NCI-H128 (cell line): ENCODE results near the gene ALS2.
"Not testable (repeated sequence)": the region's sequence is repeated elsewhere in the genome, so short reads cannot be mapped to it uniquely, and the experiment has no call there.

Source experiments
- DNase-seq: peaks from one replicate; lab custom pipeline; 2025; ENCODE audit not compliant: unreplicated experiment; lab: John Stamatoyannopoulos, UW

Gene ALS2

GRCh38 chr2:201794294-201794693 is 13.6 kb upstream of the ALS2 start:
- no peak for DNase-seq

GRCh38 chr2:201793631-201794030 is 12.9 kb upstream of the ALS2 start:
- no peak for DNase-seq

GRCh38 chr2:201790989-201791388 is 10.3 kb upstream of the ALS2 start:
- no peak for DNase-seq

GRCh38 chr2:201790291-201790690 is 9.6 kb upstream of the ALS2 start:
- DNase-seq = no peak

GRCh38 chr2:201789395-201789794 is 8.7 kb upstream of the ALS2 start:
- no peak for DNase-seq

- no peak for DNase-seq
Measured at GRCh38 chr2:201788371-201788770, 7.6 kb upstream of the ALS2 start.

GRCh38 chr2:201786471-201786870 is 5.7 kb upstream of the ALS2 start:
- DNase-seq = no peak

DNA sequence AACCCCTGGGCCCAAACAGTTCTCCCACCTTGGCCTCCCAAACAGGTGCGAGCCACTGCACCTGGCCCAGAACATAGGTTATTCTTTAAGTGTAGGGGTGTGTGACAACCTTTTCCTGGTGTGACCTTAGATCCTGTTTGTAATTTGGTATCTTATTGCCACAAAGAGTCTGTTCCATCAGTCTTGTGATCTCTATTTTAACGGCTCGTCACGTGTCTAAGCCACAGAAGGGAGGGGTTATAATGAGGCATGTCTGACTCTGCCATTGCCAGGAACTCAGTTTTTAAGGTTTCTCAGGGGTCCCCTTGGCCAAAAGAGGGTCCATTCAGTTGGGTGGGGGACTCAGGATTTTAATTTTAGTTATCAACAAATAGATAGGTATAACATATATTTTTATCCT is 4.4 kb upstream of the ALS2 start:
- no peak for DNase-seq

DNA sequence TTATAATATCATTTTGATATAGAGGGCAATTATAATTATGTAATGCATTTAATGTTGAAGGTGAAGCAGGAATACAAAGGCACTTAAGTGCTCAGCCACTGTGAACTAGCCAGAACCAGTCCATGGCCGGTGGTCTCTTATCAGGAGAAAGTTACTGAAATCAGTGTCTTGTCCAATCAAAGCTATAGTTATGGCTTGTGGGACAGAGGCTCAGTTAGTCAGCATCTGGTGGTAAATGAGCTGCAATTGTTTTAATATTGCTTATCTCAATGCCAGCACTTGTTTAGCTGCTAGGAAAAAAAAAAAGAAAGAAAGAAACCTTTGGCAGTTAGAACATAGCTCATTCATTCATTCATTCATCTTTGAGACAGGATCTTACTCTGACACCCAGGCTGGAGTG is 3.8 kb upstream of the ALS2 start:
- DNase-seq = no peak

DNA sequence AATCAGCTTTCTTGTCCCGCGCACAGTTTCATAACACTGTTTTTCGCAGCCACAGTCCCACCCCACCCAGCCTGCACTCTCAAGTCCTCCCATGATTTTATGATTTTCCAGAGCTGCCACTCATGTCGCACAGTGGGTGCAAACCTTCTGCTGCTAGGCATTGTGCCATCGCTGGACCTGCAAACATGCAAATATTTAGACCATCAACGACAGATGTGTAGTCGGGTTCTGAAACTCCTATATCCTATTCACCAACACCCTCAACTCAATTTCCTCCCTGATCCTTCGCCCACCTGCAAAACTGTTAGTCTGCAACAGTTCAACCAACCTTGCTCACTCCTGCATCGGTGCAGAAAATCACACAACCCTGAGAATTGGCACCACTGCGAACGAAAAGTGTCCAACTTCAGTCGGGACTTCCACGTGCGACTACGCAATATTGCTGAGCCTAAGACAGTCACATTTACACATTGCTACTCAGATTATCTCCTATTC is 871 bp upstream of the ALS2 start:
- DNase-seq = no peak

GRCh38 chr2:201779901-201780673 is 646 bp downstream of the ALS2 start:
- DNase-seq = no peak

- no peak for DNase-seq
Measured at GRCh38 chr2:201777869-201778268, 2.9 kb downstream of the ALS2 start.

GRCh38 chr2:201777043-201777442 is 3.7 kb downstream of the ALS2 start:
- no peak for DNase-seq

- DNase-seq = no peak
Measured at GRCh38 chr2:201775326-201775725, 5.4 kb downstream of the ALS2 start.

DNA sequence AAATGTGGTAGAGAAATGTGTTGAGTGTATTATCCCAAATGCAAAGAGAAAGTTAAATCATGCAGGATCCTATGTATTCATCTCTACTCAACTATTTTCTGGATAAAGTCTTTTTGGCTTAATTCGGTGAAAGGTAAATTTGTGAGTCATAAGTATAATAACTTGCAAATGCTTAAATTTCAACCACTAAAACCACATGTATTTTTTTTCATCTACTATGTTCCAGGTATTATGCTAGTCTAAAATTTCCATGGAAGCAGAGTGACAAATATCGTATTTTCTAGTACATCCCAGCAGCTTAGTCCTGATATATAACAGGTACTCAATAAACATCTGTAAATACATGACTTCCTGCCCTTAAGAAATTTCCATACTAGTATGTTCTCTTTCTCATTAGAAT is 6.2 kb downstream of the ALS2 start:
- DNase-seq = no peak

DNA sequence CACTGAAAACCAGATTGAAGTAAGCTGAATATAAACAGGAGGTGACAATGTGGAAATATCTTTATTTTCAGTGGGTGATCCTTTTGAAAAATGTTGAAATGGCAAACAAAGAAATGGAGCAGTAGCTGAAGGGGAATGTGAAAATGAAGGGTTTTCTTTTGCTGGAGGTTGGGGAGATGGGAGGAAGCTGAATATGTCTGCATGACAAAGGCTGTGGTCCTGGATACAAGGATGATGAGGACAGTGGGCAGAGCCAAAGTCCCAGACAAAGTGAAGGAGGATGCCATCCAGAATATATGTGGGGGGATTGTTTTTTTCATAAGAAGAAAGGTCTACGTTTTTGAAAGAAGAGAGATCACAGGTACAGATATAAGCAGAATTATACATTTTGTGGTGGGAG is 6.7 kb downstream of the ALS2 start:
- DNase-seq = no peak

DNA sequence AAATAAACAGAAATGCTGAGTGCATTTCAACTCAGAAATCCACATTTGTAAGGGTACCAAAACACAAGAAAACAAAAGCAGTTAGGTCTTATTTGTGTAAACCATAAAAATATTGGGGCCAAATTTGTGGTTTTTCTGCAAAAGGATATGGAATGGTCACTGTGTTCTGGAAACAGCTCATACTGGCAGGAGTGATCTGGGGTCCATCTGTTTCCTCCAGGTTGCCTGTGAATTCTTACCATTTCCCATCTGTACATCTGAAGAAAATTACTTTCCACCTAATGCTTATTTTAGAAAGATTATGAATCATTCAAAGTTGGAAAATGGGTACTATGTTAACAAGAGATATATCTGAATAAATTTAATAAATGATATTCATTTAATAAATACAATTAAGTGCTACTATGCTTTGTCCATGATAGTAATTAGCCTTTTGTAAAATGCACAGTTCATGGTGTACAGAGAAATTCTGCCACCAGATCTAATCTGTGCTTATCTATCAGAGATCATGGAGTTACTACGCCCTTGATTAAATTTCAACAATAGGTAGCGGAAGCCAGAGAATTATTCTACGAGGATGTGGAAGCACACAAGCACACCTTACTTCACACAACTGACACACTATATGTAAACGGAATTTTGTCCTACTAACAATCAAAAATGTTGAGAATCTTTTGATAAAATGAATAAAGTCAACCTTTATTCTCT is 10.9 kb downstream of the ALS2 start:
- no peak for DNase-seq

DNA sequence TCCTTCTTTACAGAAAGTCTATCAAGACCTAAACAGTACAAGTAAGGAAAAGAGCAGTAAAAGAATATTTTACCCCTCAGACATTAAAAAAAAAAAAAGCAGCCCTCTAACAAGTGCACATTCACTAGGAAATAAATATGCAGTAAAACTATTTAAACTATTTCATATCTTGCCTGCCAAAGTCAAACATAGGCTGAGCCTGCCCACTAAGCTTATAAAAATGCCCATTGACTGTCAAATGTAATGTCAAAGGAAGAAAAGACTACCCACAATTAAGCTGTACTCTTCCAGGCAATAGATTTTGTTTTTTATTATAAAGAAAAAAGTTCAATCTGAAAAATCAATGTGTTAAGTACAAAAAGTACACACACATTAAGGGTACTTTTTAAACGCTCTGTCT is 11.8 kb downstream of the ALS2 start:
- no peak for DNase-seq

DNA sequence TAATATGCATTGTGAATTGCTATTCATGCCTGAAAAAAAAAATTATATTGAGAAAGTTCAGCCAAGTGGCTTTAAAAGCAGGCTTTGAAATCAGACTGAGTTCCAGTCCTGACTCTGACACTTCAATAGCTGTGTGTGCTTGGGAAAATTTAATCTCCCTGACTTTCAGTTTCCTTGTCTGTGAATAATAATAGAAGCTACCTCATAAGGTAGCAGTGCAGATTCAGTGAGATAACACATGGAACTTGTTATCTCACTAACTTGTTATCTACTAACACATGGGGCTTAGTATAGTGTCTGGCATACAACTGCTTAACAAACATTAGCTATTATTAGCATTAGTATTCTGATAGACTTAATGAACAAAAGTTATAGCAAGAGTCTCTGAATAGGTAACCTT is 14.9 kb downstream of the ALS2 start:
- DNase-seq = no peak

DNA sequence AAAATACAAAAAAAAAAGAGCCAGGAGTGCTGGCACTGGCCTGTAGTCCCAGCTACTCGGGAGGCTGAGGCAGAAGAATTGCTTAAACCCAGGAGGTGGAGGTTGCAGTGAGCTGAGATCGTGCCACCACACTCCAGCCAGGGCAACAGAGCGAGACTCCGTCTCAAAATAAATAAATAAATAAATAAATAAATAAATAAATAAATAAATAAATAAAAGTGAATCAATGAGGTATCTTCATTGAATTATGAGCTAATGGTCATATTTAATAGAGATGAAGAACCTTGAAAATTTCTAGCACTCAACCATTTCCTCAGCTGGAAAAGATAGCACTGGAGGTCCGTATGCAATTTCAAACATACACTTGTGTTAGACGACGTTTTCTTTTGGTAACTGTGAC is 16.3 kb downstream of the ALS2 start:
- not testable (repeated sequence) for DNase-seq

GRCh38 chr2:201761101-201761500 is 19.6 kb downstream of the ALS2 start:
- DNase-seq = no peak

- DNase-seq = no peak
Measured at GRCh38 chr2:201759567-201759966, 21.2 kb downstream of the ALS2 start.

- DNase-seq = no peak
Measured at GRCh38 chr2:201758873-201759272, 21.9 kb downstream of the ALS2 start.
